ENCODE measurements around the gene IGSF23.
A peak's percentile ranks its signal among the peaks of the same experiment; 100 is the strongest.
"Not testable (repeated sequence)": the region's sequence is repeated elsewhere in the genome, so short reads cannot be mapped to it uniquely, and the experiment has no call there.

Gene IGSF23

DNA sequence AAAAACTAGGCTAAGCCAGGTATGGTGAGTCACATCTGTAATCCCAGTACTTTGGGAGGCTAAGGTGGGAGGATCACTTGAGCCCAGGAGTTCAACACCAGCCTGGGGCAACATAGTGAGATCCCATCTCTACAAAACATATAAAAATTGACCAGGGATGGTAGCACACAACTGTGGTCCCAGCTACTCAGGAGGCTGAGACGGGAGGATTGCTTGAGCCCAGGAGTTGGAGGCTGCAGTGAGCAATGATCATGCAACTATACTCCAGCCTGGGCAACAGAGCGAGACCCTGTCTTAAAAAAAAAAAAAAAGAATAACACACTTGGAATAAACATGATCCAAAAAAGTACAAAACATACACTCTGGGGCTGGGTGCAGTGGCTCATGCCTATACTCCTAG lies 56.7 kb downstream of the IGSF23 start:
- not testable (repeated sequence) for FAIRE-seq

DNA sequence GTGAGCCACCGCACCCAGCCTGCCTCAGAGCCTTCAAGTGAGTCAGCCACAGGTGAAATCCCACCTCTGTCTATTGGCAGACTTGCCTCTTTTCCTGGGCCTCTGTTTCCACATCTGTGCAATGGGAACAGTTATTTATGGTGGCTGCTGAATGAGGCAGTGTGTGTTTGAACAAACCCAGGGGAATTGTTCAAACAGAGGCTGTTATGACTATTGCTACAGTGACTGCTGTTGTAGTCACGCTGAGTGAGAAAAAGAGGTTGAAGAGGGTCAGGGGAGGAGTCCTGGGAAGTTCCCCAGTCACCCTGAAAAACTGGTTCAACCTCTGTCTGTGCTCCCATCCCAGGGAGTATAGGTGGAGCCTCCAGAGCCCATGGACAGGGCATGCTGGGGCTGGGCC lies 58.0 kb downstream of the IGSF23 start, which contains the start of gene CEACAM19:
TSS of gene CEACAM19 (plus strand) at position 83 of the 400 bp plus-strand sequence. CDS start 450 bp downstream, outside the sequence.
- no peak for FAIRE-seq

- no peak for FAIRE-seq
Measured at GRCh38 chr19:44672226-44672625, 58.9 kb downstream of the IGSF23 start.

GRCh38 chr19:44673510-44673909 lies 60.1 kb downstream of the IGSF23 start:
- FAIRE-seq = no peak

- FAIRE-seq = no peak
Measured at GRCh38 chr19:44675521-44675920, 62.2 kb downstream of the IGSF23 start.

- peak; percentile 44 for FAIRE-seq
Measured at GRCh38 chr19:44677019-44677811, 63.9 kb downstream of the IGSF23 start.

DNA sequence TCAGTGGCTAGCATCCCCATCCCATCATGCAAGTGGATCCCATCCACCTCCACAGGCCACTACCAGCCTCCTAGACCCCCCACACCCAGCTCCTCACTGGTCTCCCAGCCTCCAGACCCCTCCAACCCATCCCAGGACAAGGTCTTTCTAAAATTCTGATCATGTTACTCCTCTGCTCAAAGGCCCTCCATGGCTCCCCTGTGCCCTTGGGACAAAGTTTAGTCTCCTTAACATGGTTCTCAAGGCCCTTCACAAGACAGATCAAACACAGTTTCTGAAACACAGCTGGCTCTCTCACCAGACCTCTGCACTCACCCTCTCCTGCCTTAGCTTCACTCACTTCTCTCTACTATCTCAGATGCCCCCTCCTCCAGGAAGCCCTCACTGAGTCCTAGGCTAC lies 67.2 kb downstream of the IGSF23 start:
- FAIRE-seq = no peak

GRCh38 chr19:44681992-44682790 lies 68.8 kb downstream of the IGSF23 start:
- no peak for FAIRE-seq

DNA sequence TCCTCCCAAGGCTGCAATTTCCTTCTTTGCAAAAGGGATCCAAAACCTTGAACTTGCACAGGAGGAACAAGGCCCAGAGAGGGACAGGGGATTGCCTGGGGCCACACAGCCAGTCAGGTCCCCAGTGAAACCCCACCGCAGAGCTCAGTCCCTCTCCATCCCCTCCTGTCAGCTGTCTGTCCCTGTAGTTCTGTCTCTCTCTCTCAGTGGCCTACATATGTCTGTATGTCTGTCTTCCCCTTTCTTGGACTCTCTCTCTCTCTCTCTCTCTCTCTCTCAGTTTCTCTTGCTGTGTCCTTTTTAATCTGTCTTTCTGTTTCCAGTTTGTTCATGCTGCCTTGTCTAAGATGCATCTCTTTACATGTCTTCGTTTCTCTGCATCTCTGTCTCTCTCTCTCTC lies 69.4 kb downstream of the IGSF23 start:
- FAIRE-seq = no peak

GRCh38 chr19:44683434-44684210 lies 70.3 kb downstream of the IGSF23 start:
- no peak for FAIRE-seq

GRCh38 chr19:44684396-44684795 lies 71.0 kb downstream of the IGSF23 start:
- not testable (repeated sequence) for FAIRE-seq

- no peak for FAIRE-seq
Measured at GRCh38 chr19:44684892-44685863, 71.8 kb downstream of the IGSF23 start.

- no peak for FAIRE-seq
Measured at GRCh38 chr19:44685877-44686276, 72.5 kb downstream of the IGSF23 start.

Data from G401.6 (cell line).